Astrocyte of the spinal cord (primary cell): ENCODE measurements around the gene GNA12.

Source experiments
- DNase-seq: peaks from one replicate; pipeline ENCODE4 v3.0.0; 2011; ENCODE audit warnings: low read depth, low spot score
- H3K4me3 ChIP-seq: 2 replicates; pipeline ENCODE4 v1.5.1; 2011; ENCODE audit warnings: low read depth, mild to moderate bottlenecking, low read length, moderate library complexity
- in situ Hi-C: cut with HindIII; loops from 2 replicates; pipeline ENCODE4 v1.10.0; 2017; ENCODE audit warnings: low sequenced_read_pairs
- TF ChIP-seq, protein P1 (sequence below): IDR thresholded peaks from 2 replicates; pipeline ENCODE4 v1.5.1; 2012; ENCODE audit warnings: low read depth, mild to moderate bottlenecking, low read length, inconsistent platforms

GNA12 gene, protein sequence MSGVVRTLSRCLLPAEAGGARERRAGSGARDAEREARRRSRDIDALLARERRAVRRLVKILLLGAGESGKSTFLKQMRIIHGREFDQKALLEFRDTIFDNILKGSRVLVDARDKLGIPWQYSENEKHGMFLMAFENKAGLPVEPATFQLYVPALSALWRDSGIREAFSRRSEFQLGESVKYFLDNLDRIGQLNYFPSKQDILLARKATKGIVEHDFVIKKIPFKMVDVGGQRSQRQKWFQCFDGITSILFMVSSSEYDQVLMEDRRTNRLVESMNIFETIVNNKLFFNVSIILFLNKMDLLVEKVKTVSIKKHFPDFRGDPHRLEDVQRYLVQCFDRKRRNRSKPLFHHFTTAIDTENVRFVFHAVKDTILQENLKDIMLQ

DNA sequence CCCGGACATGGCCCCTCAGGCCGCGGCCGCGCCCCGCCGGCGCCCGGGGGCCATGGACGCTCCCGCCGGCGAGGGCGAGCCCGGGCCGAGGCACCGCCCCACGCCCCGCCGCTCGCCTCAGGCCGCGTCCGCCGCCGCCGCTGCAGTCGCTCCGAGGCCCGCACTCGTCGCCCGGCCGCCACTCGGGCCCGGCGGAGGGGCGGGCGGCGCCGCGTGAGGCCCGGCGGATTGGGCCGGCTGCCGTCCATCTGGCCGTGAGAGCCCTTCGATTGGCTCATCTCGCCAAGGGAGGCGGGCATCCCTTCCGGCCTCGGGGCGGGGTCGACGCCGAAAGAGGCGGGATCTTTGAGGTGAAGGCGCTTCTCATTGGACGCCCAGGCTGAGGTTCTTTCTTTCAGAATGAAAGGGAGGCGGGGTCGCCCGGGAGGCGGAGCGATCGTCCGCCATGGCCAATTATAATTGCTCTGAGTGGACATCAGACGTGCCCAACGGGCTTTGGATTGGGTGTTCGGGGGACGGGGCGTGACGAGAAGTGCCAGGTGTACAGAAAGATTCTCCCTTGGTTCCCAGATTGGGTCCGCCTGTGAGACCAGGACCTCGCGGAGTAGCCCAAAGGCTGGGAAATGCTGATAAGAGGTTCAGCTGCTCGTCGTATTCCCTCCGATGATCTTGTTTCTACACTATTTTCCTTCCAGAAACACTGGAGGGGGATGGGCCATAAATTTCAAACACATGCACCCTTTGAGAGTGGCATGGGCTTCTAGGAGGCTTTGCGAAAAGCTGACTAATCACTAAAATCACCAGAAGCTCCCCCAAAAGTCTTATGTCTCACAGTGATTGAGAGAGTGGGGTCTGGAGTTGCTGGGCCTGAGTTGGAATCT lies at the start of gene GNA12:
GNA12 (minus strand) TSS at position 156 of the 881 bp plus-strand sequence; CDS start at position 9, 147 bp downstream.
- in situ Hi-C loops = no loop called here
- peak; percentile 99 for DNase-seq
- TF ChIP-seq, protein P1, sequence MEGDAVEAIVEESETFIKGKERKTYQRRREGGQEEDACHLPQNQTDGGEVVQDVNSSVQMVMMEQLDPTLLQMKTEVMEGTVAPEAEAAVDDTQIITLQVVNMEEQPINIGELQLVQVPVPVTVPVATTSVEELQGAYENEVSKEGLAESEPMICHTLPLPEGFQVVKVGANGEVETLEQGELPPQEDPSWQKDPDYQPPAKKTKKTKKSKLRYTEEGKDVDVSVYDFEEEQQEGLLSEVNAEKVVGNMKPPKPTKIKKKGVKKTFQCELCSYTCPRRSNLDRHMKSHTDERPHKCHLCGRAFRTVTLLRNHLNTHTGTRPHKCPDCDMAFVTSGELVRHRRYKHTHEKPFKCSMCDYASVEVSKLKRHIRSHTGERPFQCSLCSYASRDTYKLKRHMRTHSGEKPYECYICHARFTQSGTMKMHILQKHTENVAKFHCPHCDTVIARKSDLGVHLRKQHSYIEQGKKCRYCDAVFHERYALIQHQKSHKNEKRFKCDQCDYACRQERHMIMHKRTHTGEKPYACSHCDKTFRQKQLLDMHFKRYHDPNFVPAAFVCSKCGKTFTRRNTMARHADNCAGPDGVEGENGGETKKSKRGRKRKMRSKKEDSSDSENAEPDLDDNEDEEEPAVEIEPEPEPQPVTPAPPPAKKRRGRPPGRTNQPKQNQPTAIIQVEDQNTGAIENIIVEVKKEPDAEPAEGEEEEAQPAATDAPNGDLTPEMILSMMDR = no peak
- H3K4me3 ChIP-seq = peak within 1 kb of the TSS; percentile 61

DNA sequence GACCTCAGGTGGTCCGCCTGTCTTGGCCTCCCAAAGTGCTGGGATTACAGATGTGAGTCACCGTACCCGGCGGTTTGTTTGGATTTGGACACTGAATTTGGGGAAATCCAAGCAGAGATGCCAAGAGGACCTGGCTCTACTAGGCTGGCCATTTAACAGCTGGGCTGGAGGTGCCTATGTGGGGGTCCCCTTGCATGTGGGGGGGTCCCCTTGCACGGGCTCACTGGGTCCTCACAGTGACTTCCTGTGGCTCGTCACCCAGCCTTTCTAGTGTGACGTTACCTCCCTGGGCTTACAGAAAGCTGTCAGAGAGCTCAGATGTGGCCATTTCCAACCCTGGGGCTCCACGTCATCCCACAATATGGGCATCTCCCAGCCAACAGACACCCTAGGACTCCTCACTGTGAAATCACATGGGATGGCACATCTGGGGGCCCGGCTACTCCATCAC lies 49.3 kb upstream of the GNA12 start:
- H3K4me3 ChIP-seq = no peak overlapping the region
- no peak for DNase-seq
- TF ChIP-seq, protein P1 = no peak
- in situ Hi-C loops = no loop called here

DNA sequence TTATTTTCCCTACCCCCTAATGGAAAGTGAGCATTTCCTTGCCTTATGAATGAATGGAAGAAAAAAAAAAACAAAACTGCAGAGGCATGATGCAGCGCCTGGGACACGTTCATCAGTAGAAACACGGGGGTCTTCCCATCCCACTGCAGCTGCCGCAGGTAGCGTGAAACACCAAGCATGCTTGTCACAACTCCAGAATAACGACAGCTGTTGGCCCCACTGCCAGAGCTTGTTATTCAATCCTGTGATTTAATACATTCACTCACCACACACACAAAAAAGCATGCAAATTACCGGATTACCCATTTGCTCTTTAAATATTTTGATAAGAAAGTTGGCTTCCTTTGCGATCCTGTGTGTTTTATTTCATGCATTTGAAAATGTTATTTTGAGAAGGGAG lies 48.4 kb upstream of the GNA12 start:
- no peak for DNase-seq
- in situ Hi-C loops = no loop called here
- TF ChIP-seq, protein P1 = no peak
- H3K4me3 ChIP-seq = no peak overlapping the region

DNA sequence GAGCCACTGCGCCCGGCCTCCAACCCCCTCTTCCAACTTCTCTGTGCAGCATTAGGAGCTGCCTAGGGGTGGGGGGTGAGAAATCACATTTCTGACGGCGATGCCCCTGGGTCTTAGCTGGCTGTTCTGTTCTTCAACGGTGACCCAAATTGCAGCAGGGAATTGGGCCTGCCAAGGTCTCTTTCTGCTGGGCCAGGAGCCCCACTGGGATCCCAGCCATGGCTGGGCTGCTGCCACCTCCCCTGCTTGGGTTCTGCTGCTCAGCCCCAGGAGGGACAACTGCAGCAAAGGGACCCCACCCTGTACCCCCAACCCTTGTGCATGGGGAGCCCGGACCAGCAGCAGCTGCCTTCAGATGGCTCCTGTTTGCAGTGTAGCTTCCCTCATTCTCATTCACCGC lies 43.7 kb upstream of the GNA12 start:
- in situ Hi-C loops = no loop called here
- TF ChIP-seq, protein P1 = no peak
- DNase-seq = no peak
- no peak overlapping the region for H3K4me3 ChIP-seq

DNA sequence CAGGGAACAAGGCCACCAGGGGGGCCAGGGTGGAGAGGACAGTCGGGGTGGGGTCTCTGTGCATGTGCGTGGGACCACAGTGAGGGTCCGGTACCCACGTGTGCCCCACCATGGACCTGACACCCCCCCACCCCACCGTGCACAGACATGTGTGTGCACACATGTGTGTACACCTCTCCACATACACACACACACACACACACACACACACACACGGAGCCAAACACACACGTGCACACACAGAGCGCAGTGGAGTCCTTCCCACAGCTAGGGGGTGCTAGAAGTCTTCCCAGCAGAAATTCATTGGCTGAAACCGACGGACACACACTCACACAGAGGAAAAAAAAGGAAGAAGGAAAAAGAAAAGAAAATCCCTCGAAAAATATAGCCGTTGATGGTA lies 42.8 kb upstream of the GNA12 start:
- TF ChIP-seq, protein P1 = peak; percentile 94
- DNase-seq = peak; percentile 76
- no peak overlapping the region for H3K4me3 ChIP-seq
- in situ Hi-C loops = no loop called here

DNA sequence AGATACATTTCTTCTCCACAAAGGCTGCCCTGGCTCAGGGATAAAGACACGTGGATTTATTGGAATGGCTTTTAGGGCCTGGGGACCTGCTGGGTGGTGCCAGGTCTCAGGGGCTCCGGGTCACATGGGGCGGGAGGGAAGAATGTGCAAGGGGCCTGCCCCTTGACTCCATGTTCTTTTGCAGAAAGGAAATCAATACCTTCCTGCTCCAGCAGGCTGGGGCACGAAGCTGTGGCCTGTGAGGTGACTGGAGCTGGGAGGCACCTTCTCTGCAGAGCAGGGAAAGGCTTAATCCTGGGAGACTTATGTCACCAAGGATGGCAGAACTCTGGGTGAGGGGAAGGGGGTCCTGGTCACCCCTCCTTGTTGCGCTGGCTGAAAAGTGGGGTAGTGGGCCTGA lies 42.3 kb upstream of the GNA12 start:
- TF ChIP-seq, protein P1 = no peak

More for the DNA sequence above, 42.3 kb upstream of the GNA12 start:
- in situ Hi-C loops = no loop called here
- no peak for DNase-seq
- no peak overlapping the region for H3K4me3 ChIP-seq
